ENCODE results near the gene PRR19. TPM values are rescaled to one million over a fixed set of nuclear protein-coding genes. Genes with fewer than 3 reads are reported as not detected.

Gene PRR19
- total and polyA plus RNA-seq, 8 donors = 0.68 to 0.98 TPM; not detected in 6

GRCh38 chr19:42316223-42317211 is 14.6 kb downstream of the PRR19 start:
- Histone ChIP-seq H3K4me3 (no peak overlapping the region), H3K36me3 (no peaks in the 10 kb centered on the region), H3K27ac (no peak overlapping the region), H3K9me3 (no peaks in the 10 kb centered on the region), H3K4me1 (peaks cover 13 to 23% (median 18%) of the 10 kb centered on the region in 4 donors), H3K27me3 (peaks cover 2 to 51% (median 27%) of the 10 kb centered on the region in 3 donors)
- TF ChIP-seq EP300 (IDR thresholded peaks at IDR 0.05) (no peak), POLR2AphosphoS5 (IDR thresholded peaks at IDR 0.05) (no peak), POLR2A (IDR thresholded peaks at IDR 0.05) (no peak)
- TF ChIP-seq, protein P1, sequence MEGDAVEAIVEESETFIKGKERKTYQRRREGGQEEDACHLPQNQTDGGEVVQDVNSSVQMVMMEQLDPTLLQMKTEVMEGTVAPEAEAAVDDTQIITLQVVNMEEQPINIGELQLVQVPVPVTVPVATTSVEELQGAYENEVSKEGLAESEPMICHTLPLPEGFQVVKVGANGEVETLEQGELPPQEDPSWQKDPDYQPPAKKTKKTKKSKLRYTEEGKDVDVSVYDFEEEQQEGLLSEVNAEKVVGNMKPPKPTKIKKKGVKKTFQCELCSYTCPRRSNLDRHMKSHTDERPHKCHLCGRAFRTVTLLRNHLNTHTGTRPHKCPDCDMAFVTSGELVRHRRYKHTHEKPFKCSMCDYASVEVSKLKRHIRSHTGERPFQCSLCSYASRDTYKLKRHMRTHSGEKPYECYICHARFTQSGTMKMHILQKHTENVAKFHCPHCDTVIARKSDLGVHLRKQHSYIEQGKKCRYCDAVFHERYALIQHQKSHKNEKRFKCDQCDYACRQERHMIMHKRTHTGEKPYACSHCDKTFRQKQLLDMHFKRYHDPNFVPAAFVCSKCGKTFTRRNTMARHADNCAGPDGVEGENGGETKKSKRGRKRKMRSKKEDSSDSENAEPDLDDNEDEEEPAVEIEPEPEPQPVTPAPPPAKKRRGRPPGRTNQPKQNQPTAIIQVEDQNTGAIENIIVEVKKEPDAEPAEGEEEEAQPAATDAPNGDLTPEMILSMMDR (IDR thresholded peaks at IDR 0.05) = no peak
- WGBS, 5 donors = 31 to 40% (median 36%) methylated on average over 18 to 28 of the region's 28 CpGs
- intact Hi-C loops (cut with DNase I; ENCODE audit: low total_unique reads) = no loop called here
- no peak for DNase-seq

DNA sequence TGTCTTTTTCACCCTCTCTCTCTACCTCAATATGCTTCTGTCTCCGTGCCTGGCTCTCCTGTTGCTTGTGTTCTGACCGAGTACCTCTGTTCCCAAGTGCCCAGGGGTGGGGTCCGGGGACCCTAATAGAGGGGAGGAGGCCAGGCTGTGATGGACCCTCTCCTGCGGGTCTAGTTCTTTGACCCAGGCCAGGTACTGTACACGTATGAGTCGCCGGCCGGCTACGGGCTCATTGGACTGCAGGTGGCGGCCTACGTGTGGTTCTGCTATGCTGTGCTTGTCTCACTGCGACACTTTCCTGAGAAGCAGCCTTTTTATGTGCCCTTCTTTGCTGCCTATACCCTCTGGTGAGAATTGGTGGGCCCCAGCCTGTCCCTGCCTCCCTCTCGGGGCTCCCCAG is 15.6 kb downstream of the PRR19 start:
- H3K27ac ChIP-seq = no peak overlapping the region
- 74 to 86% (median 80%) methylated on average over 13 of the region's 13 CpGs for WGBS, 5 donors

DNA sequence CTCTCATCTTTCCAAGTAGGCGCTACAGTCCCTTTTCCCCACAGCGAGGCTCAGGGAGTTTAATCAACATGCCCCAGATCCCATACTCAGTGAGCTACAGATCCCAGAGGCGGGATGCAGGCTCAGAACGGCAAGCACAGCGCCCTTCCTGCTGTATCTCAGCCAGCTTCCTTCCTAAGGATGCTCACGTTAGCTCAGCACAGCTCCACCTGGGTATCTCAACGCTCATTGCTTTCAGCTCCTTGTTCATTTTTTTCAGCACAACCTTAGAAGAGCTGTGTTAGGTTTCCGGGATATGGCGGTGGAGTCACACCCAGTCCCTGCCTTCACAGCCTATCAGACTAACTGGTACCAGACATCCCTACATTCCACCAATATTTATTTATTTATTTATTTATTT is 20.4 kb downstream of the PRR19 start:
- H3K27ac ChIP-seq = no peak overlapping the region
- DNase-seq = no peak
- H3K27me3 ChIP-seq = peaks cover 14 to 35% (median 17%) of the 10 kb centered on the region in 3 donors
- peaks cover 25 to 34% (median 31%) of the 10 kb centered on the region in 4 donors for H3K4me1 ChIP-seq
- H3K9me3 ChIP-seq = no peaks in the 10 kb centered on the region
- H3K4me3 ChIP-seq = no peak overlapping the region
- intact Hi-C loops (cut with DNase I; ENCODE audit: low total_unique reads) = loop anchor here (10.0 kb wide), 1 partner anchor 198 kb away; no protein-coding TSS in a partner anchor
- WGBS, 5 donors = 62 to 71% (median 70%) methylated on average over 9 of the region's 9 CpGs
- TF ChIP-seq, protein P1 (IDR thresholded peaks at IDR 0.05) = no peak
- no peak for TF ChIP-seq POLR2A (IDR thresholded peaks at IDR 0.05)
- no peak for TF ChIP-seq EP300 (IDR thresholded peaks at IDR 0.05)
- TF ChIP-seq POLR2AphosphoS5 (IDR thresholded peaks at IDR 0.05) = no peak
- H3K36me3 ChIP-seq = no peaks in the 10 kb centered on the region

More for the DNA sequence above, 15.6 kb downstream of the PRR19 start:
- intact Hi-C loops (cut with DNase I; ENCODE audit: low total_unique reads) = no loop called here
- H3K4me1 ChIP-seq = peaks cover 13 to 23% (median 17%) of the 10 kb centered on the region in 4 donors
- no peak overlapping the region for H3K4me3 ChIP-seq
- TF ChIP-seq POLR2A (IDR thresholded peaks at IDR 0.05) = no peak
- TF ChIP-seq POLR2AphosphoS5 (IDR thresholded peaks at IDR 0.05) = no peak
- TF ChIP-seq, protein P1 (IDR thresholded peaks at IDR 0.05) = no peak
- TF ChIP-seq EP300 (IDR thresholded peaks at IDR 0.05) = no peak
- H3K36me3 ChIP-seq = no peaks in the 10 kb centered on the region
- H3K27me3 ChIP-seq = peaks cover 2 to 50% (median 25%) of the 10 kb centered on the region in 3 donors
- DNase-seq = no peak
- H3K9me3 ChIP-seq = no peaks in the 10 kb centered on the region

DNA sequence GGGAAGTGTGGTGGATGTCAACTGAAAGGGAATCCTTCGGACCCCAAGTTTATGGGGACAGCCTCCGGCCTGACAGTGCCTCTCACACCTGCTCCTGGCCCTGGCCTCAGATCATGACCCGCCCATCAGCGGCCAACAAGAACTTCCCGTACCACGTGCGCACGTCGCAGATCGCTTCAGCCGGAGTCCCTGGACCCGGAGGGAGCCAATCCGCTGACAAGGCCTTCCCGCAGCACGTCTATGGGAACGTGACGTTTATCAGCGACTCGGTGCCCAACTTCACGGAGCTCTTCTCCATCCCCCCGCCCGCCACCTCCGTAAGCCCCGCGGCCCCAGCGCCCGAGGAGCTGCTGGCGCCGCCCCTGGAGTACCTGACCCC is 21.5 kb downstream of the PRR19 start:
- peak overlapping the region in 1 of 4 donors; percentile 73 for H3K4me3 ChIP-seq
- no peak overlapping the region for H3K27ac ChIP-seq
- intact Hi-C loops (cut with DNase I; ENCODE audit: low total_unique reads) = loop anchor here (10.0 kb wide), 1 partner anchor 199 kb away; no protein-coding TSS in a partner anchor
- 15 to 34% (median 21%) methylated on average over 17 to 29 of the region's 29 CpGs for WGBS, 5 donors
- H3K9me3 ChIP-seq = no peaks in the 10 kb centered on the region
- peaks cover 25 to 46% (median 39%) of the 10 kb centered on the region in 4 donors for H3K4me1 ChIP-seq
- TF ChIP-seq POLR2A (IDR thresholded peaks at IDR 0.05) (no peak), EP300 (IDR thresholded peaks at IDR 0.05) (no peak), POLR2AphosphoS5 (IDR thresholded peaks at IDR 0.05) (no peak)
- TF ChIP-seq, protein P1 (IDR thresholded peaks at IDR 0.05) = no peak
- peaks cover 14 to 35% (median 17%) of the 10 kb centered on the region in 3 donors for H3K27me3 ChIP-seq
- peak in 1 of 2 donors; percentile 58 for DNase-seq
- no peaks in the 10 kb centered on the region for H3K36me3 ChIP-seq

Measured in stomach (tissue), 9 donors.